Testis (tissue), 3 donors: ENCODE results near the gene MOBP. TPM values are rescaled to one million over a fixed set of nuclear protein-coding genes. Genes with fewer than 3 reads are reported as not detected.
"Not testable (repeated sequence)": the region's sequence is repeated elsewhere in the genome, so short reads cannot be mapped to it uniquely, and the experiment has no call there.

Experiments used
- DNase-seq: peaks from one replicate; pipeline ENCODE4 v3.0.0-alpha.2; 2019
- H3K27ac ChIP-seq, 2 donors: fragments of 200-600 bp; sonication (generic); one replicate each; pipeline ENCODE4 v1.5.1; 2019
- H3K27me3 ChIP-seq: fragments of 200-600 bp; sonication (generic); one replicate; pipeline ENCODE4 v1.5.1; 2019
- H3K36me3 ChIP-seq: fragments of 200-600 bp; sonication (generic); one replicate; pipeline ENCODE4 v1.5.1; 2017; ENCODE audit warnings: low read depth; ENCODE audit errors: missing control alignments
- H3K4me1 ChIP-seq: fragments of 200-600 bp; sonication (generic); one replicate; pipeline ENCODE4 v1.5.1; 2019
- H3K4me3 ChIP-seq, 2 donors: fragments of 200-600 bp; sonication (generic); one replicate each; pipeline ENCODE4 v1.5.1; 2017 to 2019
- H3K9me3 ChIP-seq: fragments of 200-600 bp; sonication (generic); one replicate; pipeline ENCODE4 v1.5.1; 2017
- CTCF ChIP-seq, 3 experiments: fragments of 450-650 bp in 2 of 3; fragments of 200-600 bp in 1 of 3; sonication (generic) in 1 of 3; IDR thresholded peaks; one replicate each; pipeline ENCODE4 v1.5.1; 2016 to 2019; ENCODE audit warnings: antibody characterized with exemption in 3 of 3, mild to moderate bottlenecking in 2 of 3, moderate library complexity in 1 of 3
- POLR2A ChIP-seq: fragments of 450-650 bp; IDR thresholded peaks from one replicate; pipeline ENCODE4 v1.6.1; 2017; ENCODE audit warnings: antibody characterized with exemption, mild to moderate bottlenecking, moderate library complexity
- WGBS, 2 donors: methylation state at CpG; one replicate each; pipeline ENCODE4 v1.1.5; 2018; 5-methylcytosine and 5-hydroxymethylcytosine counted together
- intact Hi-C: fragments of 100-400 bp; cut with DNase I; formaldehyde crosslinking; loops from one replicate; pipeline ENCODE4 v1.15.1; 2023; ENCODE audit warnings: low total_unique reads
- polyA plus RNA-seq: library from polyadenylated mRNA; stranded (reverse); fragments of 350-450 nt; fragmentation: Illumina TruSeq; extraction: RNeasy Lipid Tissue Mini Kit (QIAGEN cat#74804); gene quantifications from one replicate; pipeline ENCODE4 v1.2.3, GENCODE V29; 2014; ENCODE audit warnings: low read depth, low replicate concordance; ENCODE audit not compliant: insufficient read depth
- total RNA-seq, 2 donors: library from RNA; depleted of rRNA; stranded (reverse); fragments of >200 nt; gene quantifications; one replicate each; pipeline ENCODE4 v1.2.3, GENCODE V29; 2016

Gene MOBP
- total and polyA plus RNA-seq, 3 donors from 2014 or later: 5.6 to 19.5 (median 8.5) TPM

DNA sequence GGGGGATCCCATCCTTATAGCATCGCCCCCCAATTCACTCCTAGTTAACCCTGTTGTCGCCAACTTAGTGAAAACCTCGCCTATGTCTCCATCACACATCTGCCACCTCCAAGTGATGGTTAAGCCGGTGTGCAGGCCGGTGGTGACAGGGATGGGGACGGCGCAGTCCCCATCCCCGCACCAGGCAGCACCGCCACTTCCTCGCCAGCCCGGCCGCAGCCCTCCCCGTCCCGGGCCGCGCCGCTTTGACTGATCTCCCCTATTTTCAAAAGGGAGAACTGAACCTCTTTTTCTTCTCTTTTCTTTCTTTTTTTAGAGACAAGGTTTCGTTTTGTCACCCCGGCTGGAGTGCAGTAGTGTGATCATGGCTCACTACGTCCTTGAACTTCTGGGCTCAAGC lies 11.3 kb upstream of the MOBP start:
- Histone ChIP-seq H3K4me3 (no peak overlapping the region), H3K4me1 (no peaks in the 10 kb centered on the region), H3K9me3 (no peaks in the 10 kb centered on the region), H3K27ac (no peak overlapping the region), H3K36me3 (no peaks in the 10 kb centered on the region), H3K27me3 (no peaks in the 10 kb centered on the region)
- TF ChIP-seq CTCF (IDR thresholded peaks at IDR 0.05): no peak
- WGBS, 2 donors: 79 to 80% methylated on average over 20 of the region's 20 CpGs
- DNase-seq: no peak
- intact Hi-C loops: no loop called here

GRCh38 chr3:39457361-39457760 lies 10.1 kb upstream of the MOBP start:
- Histone ChIP-seq H3K36me3 (no peaks in the 10 kb centered on the region), H3K9me3 (no peaks in the 10 kb centered on the region), H3K4me1 (no peaks in the 10 kb centered on the region), H3K27ac (no peak overlapping the region), H3K4me3 (no peak overlapping the region), H3K27me3 (no peaks in the 10 kb centered on the region)
- 53 to 65% methylated on average over 9 of the region's 9 CpGs for WGBS, 2 donors
- TF ChIP-seq POLR2A (no peak), CTCF (IDR thresholded peaks at IDR 0.05) (no peak)
- intact Hi-C loops: no loop called here
- no peak for DNase-seq

GRCh38 chr3:39458579-39458978 lies 8.9 kb upstream of the MOBP start:
- intact Hi-C loops: not testable (repeated sequence)

GRCh38 chr3:39460677-39461076 lies 6.8 kb upstream of the MOBP start:
- no peak overlapping the region for H3K4me3 ChIP-seq
- no peak for DNase-seq
- no peaks in the 10 kb centered on the region for H3K4me1 ChIP-seq
- intact Hi-C loops: no loop called here
- H3K27me3 ChIP-seq: no peaks in the 10 kb centered on the region
- H3K36me3 ChIP-seq: no peaks in the 10 kb centered on the region
- H3K9me3 ChIP-seq: no peaks in the 10 kb centered on the region
- WGBS, 2 donors: 43 to 62% methylated on average over 2 of the region's 2 CpGs
- TF ChIP-seq POLR2A (no peak), CTCF (IDR thresholded peaks at IDR 0.05) (no peak)
- H3K27ac ChIP-seq: no peak overlapping the region

More at GRCh38 chr3:39458579-39458978, 8.9 kb upstream of the MOBP start:
- H3K27me3 ChIP-seq, H3K9me3 ChIP-seq, H3K27ac ChIP-seq, H3K4me1 ChIP-seq, H3K36me3 ChIP-seq: not testable (repeated sequence)
- H3K4me3 ChIP-seq: peak overlapping the region; percentile 18 to 39
- 63 to 71% methylated on average over 5 of the region's 5 CpGs for WGBS, 2 donors
- peak; percentile 74 for DNase-seq

GRCh38 chr3:39463269-39463668 lies 4.2 kb upstream of the MOBP start:
- Histone ChIP-seq H3K27me3 (no peaks in the 10 kb centered on the region), H3K9me3 (no peaks in the 10 kb centered on the region), H3K4me3 (no peak overlapping the region), H3K36me3 (no peaks in the 10 kb centered on the region), H3K4me1 (no peaks in the 10 kb centered on the region), H3K27ac (no peak overlapping the region)
- WGBS, 2 donors: 0% methylated on average over 1 of the region's 1 CpG
- DNase-seq: no peak
- intact Hi-C loops: no loop called here
- no peak for TF ChIP-seq CTCF (IDR thresholded peaks at IDR 0.05)
- no peak for TF ChIP-seq POLR2A
